GM19193 (cell line): ENCODE measurements around the gene BRPF3.

Source experiments
- POLR2A ChIP-seq: IDR thresholded peaks from 4 replicates; pipeline ENCODE4 v1.6.1; 2011; ENCODE audit not compliant: insufficient read depth, insufficient read length; ENCODE audit errors: extremely low read depth

BRPF3 gene

DNA sequence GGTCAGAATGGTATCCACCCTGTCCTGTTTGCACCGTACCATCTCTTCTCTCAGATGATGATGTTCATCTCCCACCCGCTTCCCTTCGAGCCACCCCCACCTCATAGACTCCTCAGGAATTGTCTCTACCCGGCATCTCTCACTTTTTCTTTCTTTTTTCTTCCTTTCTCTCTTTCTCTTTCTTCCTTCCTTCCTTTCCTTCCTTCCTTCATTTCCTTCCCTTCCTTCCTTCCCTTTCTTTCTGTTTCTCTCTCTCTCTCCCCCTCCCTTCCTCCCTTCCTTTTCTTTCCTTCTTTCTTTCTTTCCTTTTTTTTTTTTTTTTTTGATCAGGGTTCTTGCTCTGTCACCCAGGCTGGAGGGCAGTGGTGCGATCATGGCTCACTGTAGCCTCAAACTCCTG, 45.6 kb downstream of the BRPF3 start:
- no peak for TF ChIP-seq POLR2A

DNA sequence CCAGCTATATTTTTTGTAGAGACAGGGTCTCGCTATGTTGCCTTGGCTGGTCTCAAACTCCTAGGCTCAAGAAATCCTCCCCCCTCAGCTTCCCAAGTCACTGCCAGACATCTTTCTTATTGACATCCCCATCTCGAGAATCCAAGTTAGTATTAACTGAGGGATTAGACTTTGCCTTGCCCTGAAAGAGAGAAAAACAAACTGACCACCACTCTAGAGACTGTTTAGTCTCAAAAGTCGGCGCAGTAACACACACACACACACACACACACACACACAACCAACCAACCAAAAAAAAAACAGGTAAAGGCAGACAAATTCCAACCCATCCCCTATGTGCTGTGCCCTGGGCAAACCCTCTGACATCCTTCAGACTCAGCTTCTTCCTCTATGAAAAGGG, 46.1 kb downstream of the BRPF3 start:
- no peak for TF ChIP-seq POLR2A

DNA sequence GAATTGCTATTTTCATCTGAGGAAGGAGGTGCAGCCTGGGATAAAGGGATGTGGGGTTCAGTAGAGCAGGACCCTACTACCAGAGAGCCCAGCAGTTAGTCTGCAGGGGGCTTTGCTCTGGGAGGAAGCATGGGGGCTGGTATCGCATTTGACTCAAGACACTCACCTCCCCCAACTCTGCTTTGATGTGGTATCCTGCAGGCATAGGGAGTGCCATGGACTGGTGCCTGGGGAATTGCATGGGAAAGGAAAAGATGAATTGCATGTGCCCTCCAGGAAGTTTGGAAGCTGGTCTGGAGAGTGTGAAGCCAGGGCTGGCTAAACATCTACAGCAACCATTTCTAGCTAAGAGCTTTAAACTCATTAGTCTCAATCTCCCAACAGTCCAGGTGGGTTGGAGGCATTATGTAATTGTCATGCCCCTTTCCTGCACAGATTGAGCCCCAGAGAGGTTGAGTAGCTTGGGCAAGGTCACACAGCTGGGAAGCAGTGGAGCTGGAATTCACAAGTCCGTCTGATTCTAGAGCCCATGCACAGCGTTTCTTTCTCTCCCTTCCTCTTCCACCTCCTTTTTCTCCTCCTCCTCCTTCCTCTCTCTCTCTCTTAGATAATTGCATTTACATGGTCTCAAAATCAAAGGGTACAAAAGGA, 47.1 kb downstream of the BRPF3 start:
- no peak for TF ChIP-seq POLR2A

DNA sequence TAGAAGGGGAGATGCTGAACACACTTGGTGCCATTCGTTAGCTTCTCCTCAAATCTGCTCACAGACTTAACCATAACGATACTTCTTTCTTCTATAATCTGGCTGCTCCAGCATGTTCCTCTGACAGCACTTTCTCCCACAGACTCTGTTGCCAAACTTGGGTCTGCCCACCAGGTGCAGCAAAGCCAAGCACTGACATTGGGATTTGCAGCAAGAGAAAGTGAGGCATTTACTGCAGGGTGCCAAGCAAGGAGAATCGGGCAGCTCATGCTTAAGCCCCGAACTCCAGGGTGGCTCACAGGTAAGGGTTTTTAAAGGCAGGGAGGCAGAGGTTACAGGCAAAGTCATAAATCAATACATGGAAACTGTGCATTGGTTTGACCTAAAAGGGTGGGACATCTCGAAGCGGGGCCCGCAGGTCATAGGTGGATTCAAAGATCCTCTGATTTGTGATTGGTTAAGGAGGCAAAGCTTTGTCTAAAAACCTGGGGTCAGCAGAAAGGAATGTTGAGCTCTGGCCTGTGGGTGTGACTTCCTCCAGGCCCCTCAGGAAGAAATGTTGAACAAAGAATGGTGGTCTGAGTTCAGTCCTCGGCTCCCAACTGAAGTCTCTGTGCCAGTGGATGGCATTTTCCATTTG, 48.2 kb downstream of the BRPF3 start:
- TF ChIP-seq POLR2A: no peak

DNA sequence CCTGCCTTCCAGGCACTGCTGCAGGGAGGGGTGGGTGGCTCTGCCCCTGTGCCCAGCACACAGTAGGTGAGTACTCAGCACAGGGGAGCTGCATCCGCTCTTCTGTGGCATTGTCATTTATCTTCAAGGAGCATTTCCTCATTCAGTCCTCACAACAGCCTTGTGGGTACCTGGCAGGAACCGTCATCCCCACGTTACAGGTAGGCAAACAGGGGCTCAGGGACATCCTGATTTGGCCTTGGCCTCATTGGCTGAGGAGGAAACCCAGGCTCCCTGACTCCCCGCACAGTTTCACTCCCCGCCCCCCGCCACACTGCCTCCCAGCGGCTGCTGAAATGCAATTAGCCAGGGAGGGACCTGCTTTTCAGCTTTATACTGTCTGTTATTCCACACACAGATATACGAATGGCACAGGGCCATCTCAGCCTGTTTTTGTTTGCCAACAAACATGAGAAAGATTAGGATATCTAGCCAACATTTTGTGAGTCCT, 49.1 kb downstream of the BRPF3 start:
- no peak for TF ChIP-seq POLR2A

DNA sequence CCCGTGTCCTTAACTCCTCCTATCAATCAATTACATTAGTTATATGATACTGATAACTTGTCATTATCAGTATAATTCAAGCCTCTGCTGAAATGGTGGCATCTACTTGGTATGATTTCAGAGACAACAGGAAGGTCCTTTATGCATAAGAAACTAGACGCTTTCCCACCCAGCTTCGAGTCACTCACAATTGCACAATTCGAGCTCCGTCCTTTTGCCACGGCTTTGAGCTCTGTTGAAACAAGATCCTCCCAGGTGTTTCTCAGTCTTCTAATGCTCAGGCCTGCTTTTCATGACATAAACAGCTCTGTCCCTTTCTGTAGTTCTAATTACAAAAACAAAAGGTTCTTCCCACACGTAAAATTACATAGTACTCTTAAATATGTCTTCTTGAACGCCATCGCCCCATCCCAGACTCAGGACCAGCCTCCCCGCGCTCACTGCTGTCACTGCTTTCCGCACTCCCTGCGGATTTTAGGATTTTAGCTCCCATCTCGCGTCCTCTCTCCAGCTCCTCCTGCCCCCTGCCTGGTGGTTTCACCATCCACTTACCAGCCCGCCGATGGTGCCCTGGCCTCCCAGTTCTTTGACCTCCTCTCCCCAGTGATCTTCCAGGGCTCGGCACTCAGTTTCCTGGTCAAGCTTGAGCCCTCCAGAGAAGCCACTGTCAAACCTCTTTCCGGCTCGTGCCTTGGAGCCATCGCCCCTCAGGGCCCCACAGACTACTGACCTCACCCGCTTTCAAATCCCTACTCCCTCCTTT, 50.1 kb downstream of the BRPF3 start:
- TF ChIP-seq POLR2A: no peak

DNA sequence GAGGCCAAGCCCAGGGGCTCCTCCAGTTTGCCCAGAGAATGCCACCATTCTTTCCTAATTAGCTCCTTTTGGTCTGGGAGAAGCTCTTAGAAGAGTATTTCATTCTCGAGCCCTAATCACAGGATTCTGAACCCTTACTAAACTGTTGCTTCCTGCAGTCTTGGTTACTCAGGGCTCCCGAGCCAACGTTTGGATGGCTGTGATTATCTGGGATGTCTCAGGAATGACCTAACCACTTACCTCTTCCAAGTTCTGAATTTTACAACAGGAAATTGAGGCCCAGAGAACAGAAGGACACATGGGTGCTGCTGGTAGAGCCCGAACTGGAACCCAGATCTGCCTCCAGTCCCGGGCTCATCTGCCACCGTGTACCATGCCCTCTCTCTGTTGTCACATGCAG, 51.1 kb downstream of the BRPF3 start:
- TF ChIP-seq POLR2A: no peak

DNA sequence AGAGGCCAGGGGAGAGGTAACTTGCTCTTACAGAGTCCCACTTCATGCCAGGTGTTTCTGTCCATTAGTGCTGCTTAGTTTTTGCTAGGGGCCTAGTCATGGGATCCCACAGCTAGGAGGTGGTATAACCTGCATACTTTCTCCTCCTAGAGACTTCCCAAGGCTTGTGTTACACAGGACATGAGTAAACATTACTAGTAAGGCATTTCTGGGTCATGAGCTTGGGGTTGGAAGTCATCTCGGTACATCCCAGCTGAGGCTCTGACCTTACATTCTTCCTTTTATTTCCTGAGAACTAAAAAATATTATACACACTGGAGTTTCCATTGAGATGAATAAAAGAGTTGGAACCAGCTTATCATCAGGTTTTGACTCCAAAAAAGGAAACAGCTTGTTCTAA, 52.4 kb downstream of the BRPF3 start:
- no peak for TF ChIP-seq POLR2A

DNA sequence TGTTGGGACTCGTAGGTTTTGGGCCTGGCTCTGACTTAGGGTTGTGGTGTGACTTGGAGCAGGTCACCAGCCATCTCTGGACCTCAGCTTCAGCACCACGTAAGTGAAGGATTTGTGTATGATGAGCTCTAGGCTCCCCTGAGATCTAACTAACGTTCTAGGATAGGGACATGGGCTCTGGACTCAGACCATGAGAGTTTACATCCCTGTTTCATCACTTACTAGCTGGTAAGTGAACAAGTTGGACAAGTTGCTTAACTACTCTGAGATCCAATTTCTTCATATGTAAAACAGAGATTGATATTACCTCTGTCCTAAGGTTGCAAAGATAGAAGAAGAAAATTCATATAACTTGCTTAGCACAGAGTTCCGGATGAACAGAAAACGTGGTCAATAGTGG, 53.0 kb downstream of the BRPF3 start:
- no peak for TF ChIP-seq POLR2A

DNA sequence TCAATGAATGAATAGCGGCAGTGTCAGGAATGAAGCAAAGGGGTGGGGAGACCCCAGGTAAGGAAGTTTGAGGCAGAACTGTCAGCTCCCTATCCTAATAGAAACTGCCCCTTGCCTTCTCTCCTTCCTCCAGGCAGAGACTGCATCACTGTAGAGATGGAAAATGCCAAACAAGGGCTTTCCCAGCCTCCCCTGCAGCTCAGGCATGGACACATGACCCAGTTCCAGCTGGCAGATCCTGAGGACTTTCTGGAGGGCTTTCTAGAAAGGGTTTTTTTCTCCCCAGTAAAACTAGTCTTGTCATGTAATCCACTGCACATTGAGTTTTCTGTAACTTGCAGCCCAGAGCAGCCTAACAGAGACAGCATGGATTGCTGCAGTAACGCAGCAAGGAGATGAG, 55.5 kb downstream of the BRPF3 start:
- TF ChIP-seq POLR2A: no peak

DNA sequence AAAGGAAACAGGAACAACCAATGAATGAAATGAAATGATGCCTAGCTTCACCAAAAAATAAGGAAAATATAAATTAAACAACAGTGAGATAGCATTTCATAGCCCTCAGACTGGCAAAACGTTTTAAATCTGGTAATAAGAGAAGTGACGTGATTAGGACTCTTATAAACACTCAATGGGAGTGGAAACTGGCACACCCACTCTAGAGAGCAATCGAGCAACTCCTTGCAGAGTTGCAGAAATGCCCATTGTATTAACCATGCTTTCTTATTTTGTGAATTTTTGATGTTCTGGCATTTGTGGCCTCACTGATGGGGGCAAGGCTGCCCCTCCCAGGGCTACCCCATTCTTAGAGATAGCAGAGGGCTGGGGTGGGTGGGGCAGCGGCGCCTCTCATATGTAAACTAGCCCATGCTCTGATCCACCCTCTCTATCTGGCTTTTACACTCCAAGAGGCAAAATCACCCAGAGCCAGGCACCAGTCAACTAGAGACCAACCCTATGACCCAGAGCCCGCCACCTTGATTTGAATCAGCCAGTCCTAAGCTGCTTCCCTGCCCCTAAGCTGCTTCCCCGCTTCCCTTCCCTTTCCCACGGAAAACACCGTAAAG, 67.0 kb downstream of the BRPF3 start:
- TF ChIP-seq POLR2A: no peak

DNA sequence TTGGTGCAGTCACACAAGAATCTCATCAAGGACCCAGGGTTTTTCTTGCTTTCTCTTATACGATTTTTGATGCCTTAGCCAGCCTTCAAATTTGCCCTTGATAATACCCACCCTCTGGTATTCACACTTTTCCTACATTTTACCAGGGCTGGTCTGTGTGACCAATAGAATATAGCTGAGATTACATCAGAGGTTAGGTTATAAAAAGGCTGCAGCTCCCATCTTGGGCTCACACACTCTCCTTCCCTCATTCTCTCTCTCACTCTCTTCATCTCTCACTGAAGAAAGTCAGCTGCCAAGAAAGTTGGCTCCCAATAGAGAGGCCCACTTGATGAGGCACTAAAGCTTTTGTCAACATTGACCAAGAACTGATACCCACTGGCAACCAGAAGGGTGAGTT, 69.2 kb downstream of the BRPF3 start:
- no peak for TF ChIP-seq POLR2A

DNA sequence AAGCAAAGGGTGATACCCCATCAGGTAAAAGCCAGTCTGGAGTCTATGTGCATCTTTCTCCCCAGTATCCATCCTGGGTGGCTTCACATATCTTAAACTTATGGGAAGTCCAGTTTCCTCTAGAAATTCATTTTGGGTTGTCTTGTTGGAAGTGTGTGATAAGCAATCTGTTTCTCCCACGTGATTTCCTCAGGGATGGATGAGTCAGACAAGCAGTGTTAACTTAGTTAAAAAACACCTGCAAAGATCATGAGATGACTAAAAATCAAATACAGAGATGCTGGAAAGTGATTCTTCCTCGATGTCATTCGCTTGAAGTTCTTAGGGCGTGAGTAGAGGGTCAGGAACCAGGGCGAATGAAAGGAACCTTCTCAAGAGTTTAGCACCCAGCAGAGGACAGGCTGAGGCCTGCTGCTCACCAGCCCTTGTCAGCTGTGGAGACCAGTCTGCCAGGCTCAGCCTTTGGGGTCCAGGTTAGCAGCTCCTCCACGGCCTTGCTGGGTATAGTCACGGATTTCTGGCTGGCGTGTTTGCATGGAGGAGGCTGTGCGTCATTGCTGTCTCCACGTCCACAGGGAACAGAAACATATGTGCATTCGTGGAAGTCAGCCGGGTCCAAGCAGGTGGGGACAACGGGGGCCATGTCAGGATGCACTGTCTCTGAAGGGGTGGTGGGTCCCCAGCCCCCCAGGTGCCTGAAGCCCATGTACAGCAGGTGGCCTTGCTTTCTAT, 70.5 kb downstream of the BRPF3 start:
- no peak for TF ChIP-seq POLR2A

DNA sequence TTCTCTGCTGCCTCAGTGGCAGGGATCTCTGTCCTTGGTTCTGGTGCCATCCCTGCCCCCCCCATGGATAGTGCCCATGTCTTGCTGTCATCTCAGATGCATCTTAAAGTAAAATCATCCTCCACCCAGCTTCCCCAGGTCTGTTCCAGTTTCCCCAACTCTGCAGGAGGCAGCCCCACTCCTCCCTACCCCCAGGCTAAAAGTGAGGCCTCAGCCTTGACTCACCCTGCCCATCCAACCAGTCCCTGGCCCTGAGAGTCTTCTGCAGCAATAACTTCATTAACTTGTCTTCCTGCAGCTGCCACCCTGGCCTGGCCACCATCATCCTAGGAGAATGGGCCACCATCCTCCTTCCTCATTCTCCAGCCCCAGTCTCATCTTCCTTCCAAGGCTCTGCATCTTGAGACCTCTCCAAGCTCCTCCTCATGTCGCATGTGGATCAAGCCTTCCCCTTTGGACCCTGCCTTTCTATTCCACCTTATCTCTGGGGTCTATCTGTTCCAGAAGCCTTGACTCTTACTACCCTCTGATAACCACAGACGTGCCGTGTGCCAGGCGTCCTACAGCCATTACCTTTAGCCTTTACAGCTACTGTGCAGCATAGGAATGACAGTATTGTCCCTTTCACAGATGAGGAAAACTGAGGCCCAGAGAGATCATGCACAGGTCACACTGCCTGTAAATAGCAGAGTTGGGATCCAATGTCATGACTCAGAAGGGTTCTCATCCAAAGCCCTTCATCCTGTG, 71.4 kb downstream of the BRPF3 start:
- TF ChIP-seq POLR2A: no peak

DNA sequence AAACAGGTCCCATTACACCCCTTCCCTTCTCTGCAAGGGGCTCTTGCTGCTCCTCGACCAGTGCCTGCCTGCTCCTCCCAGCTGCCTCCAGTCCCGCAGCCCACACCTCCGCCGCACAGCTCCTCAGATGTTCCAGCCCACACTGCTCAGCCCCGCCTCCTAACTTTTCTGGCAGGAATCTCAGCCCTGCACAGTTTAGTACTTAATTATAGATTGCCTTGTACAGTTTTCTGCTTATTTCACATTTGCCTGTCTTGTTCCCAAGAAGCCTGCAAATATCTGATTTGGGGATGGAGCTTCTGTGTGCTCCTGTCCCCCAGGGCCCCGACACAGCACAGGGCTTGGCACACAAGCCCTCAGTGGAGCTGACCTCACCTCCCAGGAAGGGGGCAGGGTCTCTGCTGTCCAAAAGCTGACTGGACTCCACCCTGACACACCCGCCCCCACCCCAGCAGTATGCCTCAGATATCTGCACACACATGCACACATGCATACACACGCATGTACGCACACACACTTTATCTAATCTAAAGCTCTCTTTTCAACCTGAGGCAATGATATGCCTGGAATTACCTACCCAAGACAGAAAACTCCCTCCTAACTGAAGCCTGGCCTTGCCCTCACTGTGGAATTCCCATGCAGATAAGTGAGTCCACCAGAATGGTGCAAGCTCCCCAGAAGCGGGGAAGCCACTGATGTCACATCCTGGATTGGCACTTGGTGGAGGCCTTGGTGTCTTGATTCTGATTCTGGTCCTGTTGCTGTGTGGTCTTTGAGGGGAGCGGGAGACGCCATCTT, 72.1 kb downstream of the BRPF3 start:
- no peak for TF ChIP-seq POLR2A
